ENCODE data around the gene TNFRSF21.

The TNFRSF21 gene

DNA sequence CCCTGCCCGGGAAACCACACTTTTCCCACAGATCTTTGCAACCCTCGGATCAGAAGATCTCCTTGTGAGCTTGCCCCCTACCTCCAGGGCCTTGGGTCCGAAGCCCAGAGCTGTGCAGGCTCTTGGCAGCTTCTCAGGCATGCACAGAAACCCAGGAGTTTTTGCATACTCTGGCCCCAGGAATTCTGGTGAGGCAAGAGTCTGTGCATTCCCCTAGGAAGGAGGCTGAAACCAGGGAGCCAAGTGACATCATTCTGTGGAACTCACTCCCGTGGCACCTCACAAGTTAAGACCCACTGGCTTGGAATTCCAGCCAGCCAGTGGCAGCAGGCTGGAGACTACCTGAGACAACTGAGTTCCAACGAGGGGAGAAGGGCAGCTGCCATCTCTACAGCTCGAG, 100.1 kb downstream of the TNFRSF21 start:
- no peak for DNase-seq (ENCODE audit: low read depth)

- no peak for DNase-seq (ENCODE audit: low read depth)
Measured at GRCh38 chr6:47207261-47207660, 102.4 kb downstream of the TNFRSF21 start.

- no peak for DNase-seq (ENCODE audit: low read depth)
Measured at GRCh38 chr6:47206626-47207025, 103.1 kb downstream of the TNFRSF21 start.

GRCh38 chr6:47203938-47204611, 105.6 kb downstream of the TNFRSF21 start:
- DNase-seq (ENCODE audit: low read depth): no peak

DNA sequence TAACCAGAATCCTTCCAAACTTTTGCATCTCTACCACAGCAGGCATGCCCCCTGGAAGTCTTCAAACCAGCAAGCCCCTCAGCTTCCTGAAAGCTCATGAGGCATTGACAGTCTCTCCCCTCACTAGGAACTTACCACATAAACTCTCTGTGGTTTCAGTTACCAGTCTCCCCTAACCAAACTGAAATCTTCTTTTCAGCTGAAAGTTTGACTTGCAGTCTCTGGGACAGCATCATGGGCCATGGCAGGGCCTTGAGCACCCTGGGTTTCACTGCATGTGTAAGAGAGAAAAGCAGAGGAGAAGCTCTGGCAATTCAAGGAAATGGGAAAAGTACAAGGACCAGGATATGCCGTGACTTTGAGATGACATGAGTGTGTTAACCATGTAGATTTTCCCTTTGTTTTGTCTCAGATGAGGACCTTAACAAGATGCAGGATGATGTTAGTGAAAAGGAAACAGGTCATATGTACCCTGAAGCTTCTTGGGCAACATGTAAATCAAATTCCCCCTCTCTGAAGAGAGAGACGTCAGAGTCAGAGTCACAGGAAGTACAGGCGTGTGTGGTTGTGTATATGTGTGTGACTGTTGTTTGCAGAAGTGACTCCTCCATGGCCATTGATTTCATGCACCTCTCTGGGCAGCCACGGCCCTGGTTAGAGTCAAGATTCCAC, 106.3 kb downstream of the TNFRSF21 start:
- DNase-seq (ENCODE audit: low read depth): no peak

DNA sequence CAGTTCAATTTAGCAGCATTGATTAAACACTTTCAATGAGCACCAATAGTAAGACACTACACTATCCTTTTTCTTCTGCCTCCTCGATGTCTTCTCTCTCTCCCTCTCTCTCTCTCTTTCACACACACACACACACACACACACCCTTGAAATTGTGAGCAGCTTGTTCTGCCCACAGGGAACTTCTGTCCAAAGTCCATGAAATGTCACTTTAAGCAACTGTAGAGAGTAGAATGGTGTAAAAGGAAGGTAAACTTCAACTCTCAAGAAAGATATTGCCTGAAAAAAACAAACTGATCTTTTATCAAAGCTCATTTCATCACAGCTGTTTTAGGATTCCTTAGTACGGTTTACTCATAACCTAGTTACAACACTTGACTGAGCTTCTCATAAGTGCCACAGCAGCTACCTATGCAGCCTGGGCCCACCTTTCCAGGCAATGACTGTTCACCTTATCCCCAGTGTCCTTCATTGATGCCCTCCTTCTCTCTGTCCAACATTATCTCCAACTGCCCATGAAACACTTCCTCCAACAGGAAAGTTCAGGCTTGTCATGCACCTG, 107.0 kb downstream of the TNFRSF21 start:
- DNase-seq (ENCODE audit: low read depth): no peak

- no peak for DNase-seq (ENCODE audit: low read depth)
Measured at GRCh38 chr6:47200536-47201334, 109.0 kb downstream of the TNFRSF21 start.

DNA sequence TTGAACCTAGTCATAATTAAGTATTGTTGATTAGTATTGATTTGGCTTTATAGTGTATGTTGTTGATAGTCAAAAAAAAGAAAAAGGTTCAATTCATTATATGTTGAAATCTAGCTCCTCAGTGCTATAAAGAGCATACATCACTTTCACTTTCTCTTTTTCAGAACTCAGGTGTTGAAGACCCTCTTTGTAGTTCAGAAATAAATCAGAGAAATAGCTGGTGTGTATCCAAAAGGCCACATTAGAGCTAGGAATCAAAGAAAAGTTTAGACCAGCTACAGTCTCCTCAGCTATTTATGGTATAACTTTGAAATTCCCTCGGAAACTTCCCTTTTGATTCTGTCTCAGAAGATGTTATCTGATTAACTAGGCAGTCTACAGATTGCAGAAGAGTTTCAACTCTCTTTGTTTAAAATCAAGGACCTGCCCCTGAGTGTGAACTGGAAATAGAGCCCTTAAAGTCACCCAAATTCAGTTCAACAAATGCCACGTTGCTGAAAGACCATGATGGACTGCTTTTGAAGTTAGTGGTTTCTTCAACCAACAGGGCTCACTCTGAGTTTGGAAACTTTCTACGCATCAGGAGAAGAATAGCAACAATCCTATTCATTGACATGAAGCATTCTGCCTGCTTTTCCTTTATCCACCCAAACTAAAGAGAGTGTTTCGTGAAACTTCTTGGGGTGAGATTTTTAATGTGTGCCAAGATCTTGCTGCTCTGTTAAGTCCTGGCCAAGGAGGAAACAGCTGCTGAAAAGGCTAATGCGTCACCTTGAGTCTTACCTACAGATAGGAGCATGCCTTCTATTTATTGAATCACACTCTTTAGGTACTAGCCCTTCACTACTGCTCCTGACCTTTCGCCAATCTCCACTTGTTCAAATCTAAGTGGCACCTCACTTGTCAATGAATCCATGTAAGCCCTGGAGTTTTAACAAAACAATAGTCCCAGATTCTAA, 111.7 kb downstream of the TNFRSF21 start:
- DNase-seq (ENCODE audit: low read depth): no peak

- DNase-seq (ENCODE audit: low read depth): no peak
Measured at GRCh38 chr6:47196113-47196512, 113.6 kb downstream of the TNFRSF21 start.

DNA sequence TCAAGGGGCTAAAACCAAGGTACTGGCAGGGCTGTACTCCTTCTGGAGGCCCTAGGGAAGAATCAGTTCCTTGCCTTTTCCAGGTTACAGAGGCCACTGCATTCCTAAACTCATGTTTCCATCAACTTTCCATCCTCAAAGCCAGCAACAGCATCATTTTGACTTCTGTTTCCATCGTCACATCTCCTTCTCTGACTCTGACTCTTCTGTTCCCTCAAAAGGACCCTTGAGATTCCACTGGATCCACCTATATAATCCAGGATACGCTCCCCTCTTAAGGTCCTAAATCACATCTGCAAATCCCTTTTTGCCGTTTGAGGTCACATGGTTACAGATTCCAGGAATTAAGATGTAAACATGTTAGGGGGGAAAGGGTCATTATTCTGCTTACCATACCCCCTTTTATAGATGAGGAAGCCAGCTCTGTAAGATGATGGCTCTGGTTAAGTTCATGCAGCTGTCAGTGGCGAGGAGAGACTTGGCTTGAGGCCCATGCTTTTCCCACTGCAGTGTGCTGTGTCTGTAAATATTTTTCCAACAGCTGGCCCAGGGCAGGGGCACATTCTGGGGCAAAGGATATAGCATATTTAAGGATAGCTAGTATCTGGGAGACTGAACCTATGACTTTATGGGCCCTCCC, 114.6 kb downstream of the TNFRSF21 start:
- DNase-seq (ENCODE audit: low read depth): no peak

DNA sequence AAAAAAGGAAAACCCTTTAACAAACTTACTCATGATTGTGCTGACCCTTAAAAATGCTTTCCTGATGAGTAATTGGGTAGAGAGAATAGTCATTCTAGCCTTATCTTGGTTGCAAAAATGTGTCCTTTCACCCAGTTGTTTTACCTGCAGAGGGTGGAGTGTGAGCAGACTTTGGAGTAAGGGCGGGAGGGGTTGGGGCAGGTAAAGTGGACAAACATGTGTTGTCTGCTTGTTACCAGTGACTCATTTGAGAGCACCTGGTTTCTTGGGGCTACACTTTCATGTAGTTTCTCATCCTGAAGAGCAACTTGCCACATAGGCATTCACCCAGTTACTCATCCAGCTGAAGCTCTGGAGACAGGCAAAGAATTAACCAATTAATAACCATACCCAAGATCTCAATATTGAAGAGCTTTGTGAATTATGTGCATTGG, 121.1 kb downstream of the TNFRSF21 start:
- no peak for DNase-seq (ENCODE audit: low read depth)

GRCh38 chr6:47187893-47188587, 121.7 kb downstream of the TNFRSF21 start:
- DNase-seq (ENCODE audit: low read depth): no peak

DNA sequence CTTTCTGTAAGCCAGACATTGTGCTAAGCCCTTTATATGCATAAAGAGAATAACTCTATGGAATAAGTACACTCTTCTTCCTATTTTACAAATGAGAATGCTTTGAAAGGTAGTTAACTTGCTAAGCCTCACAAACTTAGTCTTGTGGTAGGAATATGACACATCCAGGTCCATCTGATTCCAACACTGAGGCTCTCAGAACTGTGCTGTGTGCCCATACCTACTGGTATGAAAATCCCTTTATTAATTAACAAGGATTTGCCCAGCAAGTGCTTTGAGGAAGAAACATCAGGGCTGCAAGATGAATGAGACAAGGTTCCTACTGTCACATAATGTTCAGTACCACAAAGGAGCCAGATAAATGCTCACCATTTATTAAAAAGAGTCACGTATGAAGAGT, 122.6 kb downstream of the TNFRSF21 start:
- DNase-seq (ENCODE audit: low read depth): no peak

GRCh38 chr6:47182291-47182957, 127.3 kb downstream of the TNFRSF21 start:
- no peak for DNase-seq (ENCODE audit: low read depth)

DNA sequence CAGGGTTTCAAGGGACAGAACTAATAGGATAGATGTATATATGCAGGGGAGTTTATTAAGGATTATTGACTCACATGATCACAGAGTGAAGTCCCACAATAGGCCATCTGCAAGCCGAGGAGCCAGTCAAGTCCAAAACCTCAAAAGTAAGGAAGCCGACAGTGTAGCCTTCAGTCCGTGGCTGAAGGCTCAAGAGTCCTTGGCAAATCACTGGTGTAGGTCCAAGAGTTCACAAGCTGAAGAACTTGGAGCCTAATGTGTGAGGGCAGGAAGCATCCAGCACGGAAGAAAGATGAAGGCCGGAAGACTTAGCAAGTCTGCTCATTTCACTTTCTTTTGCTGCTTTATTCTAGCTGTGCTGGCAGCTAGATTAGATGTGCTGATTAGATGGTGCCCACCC, 128.0 kb downstream of the TNFRSF21 start:
- no peak for DNase-seq (ENCODE audit: low read depth)

All from T-helper 22 cell (primary cell).